GM21526 (cell line): ENCODE results near the gene RAD51AP1.
A peak's percentile ranks its signal among the peaks of the same experiment; 100 is the strongest.

ENCODE experiments used
- ATAC-seq: cut with Tn5 transposase; IDR thresholded peaks from one replicate; pipeline ENCODE4 v1.9.1; 2021; ENCODE audit warnings: moderate library complexity; ENCODE audit not compliant: unreplicated experiment, low FRiP score

RAD51AP1 gene

GRCh38 chr12:4587108-4587507, 48.4 kb downstream of the RAD51AP1 start:
- ATAC-seq: no peak

- ATAC-seq: no peak
These were observed 50.2 kb downstream of the RAD51AP1 start for GRCh38 chr12:4588916-4589315.

- no peak for ATAC-seq
These were observed 51.3 kb downstream of the RAD51AP1 start for GRCh38 chr12:4589941-4590340.

GRCh38 chr12:4591180-4591687, 52.5 kb downstream of the RAD51AP1 start:
- ATAC-seq: no peak

- no peak for ATAC-seq
These were observed 57.2 kb downstream of the RAD51AP1 start for GRCh38 chr12:4595881-4596280.

GRCh38 chr12:4603421-4603820, 64.7 kb downstream of the RAD51AP1 start:
- no peak for ATAC-seq

GRCh38 chr12:4603946-4604345, 65.3 kb downstream of the RAD51AP1 start:
- ATAC-seq: no peak

GRCh38 chr12:4604684-4605193, 66.0 kb downstream of the RAD51AP1 start:
- peak; percentile 90 for ATAC-seq

GRCh38 chr12:4607056-4607455, 68.4 kb downstream of the RAD51AP1 start:
- no peak for ATAC-seq

- ATAC-seq: no peak
These were observed 70.4 kb downstream of the RAD51AP1 start for GRCh38 chr12:4609071-4609470.
